Hepatic stellate cell (primary cell): ENCODE data around the gene REM2.

Experiments
- DNase-seq: peaks from one replicate; pipeline ENCODE4 v3.0.0; 2011; ENCODE audit warnings: low spot score

Gene REM2

DNA sequence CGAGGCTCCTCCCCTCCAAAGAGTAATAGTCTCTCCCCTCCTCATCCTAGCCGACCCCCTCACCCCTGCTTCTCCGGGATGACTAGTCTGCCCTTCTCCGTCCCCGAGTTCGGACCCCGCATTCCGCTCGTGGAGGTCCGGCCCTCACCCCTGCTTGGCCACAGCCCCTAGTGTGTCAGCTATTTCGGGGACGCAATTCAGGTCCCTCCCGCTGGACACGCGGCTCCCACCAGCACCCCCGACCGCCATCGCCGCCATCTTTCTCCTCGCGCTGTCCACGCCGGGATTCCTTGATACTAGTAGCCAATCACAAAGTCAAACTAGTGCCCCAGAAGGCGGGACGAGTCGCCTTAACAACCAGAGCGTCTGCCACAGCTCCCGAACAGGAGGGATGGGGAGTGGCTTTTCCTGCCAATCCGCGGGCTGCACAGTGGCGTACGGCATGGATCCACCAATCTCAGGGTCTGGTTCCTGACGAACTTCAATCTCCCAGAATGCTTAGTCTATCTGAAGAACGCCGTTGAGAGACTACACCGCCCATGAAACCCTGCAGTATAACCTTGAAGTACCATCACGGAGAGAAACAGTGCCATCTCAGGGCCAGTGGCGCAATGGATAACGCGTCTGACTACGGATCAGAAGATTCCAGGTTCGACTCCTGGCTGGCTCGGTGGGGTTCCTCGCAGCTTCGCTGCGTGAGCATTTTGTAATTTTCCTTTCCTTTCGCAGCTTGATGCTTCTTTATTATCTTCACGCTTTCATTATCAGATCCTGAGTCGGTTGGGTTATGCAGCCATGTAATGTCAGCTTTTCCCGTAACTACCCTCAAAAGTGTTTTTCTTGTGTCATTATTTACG, 46.3 kb downstream of the REM2 start, which contains the start of gene PRMT5:
PRMT5 (minus strand) TSS at position 273 of the 857 bp plus-strand sequence; CDS start at position 258, 15 bp downstream.
- peak; percentile 97 for DNase-seq

DNA sequence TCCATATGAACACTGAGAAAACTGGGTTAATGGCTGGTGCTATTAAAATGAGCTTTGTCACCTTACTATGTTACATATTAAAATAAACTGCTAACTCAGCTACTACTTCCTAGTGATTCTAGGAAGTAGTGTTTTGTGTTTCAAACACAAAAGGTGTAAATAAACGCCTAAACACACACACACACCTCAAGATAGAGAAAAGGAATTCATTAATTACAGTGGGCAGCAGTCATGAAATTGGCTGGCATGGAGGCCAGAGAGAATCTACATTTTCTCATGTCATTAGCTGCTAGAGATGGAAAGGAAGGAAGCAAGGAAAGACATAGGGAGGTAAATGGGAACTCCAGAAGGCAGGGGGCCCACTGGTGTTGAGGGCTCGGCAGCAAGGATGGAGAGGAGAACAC, 46.9 kb downstream of the REM2 start:
- no peak for DNase-seq

DNA sequence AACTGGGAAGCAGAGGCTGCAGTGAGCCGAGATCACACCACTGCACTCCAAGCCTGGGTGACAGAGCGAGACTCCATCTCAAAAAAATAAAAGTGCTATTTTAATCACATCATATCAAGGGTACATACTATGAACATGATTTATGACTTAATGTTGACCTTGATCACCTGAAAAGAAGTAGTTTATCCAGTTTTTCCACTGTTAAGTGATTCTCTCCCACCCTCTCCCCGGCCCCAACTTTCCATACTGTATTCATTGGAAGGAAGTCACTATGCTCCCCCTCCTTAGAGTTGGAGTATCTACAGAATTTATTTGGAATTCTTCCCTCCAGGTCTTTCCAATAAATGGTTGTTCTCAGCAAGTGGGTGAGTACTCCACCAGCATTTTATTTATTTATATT, 49.1 kb downstream of the REM2 start:
- DNase-seq = no peak

DNA sequence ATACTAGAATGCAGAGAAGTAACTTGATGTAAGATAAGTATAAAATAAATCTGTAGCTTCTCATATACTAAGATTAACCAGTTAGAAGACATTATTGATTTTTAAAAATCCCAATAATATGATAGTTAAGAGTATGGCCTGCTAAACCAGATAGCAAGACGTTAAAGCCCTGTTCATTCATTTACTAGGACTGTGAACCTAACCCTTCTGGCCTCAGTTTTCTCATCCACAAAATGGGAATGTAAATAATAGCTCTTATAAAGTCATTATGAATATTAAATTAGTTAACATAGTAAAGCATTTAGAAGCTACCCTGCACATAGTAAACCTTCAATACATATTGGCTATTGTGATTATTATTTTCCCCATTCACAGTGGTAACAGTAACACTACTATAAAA, 52.1 kb downstream of the REM2 start:
- DNase-seq = no peak
